ENCODE results near the gene PIERCE2. TPM values are rescaled to one million over a fixed set of nuclear protein-coding genes. Genes with fewer than 3 reads are reported as not detected.

The PIERCE2 gene, protein sequence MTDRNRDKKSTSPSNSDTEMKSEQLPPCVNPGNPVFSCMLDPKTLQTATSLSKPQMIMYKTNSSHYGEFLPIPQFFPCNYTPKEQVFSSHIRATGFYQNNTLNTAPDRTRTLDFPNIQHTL
- 1.7 and 1.8 TPM in 2 replicates for total RNA-seq

DNA sequence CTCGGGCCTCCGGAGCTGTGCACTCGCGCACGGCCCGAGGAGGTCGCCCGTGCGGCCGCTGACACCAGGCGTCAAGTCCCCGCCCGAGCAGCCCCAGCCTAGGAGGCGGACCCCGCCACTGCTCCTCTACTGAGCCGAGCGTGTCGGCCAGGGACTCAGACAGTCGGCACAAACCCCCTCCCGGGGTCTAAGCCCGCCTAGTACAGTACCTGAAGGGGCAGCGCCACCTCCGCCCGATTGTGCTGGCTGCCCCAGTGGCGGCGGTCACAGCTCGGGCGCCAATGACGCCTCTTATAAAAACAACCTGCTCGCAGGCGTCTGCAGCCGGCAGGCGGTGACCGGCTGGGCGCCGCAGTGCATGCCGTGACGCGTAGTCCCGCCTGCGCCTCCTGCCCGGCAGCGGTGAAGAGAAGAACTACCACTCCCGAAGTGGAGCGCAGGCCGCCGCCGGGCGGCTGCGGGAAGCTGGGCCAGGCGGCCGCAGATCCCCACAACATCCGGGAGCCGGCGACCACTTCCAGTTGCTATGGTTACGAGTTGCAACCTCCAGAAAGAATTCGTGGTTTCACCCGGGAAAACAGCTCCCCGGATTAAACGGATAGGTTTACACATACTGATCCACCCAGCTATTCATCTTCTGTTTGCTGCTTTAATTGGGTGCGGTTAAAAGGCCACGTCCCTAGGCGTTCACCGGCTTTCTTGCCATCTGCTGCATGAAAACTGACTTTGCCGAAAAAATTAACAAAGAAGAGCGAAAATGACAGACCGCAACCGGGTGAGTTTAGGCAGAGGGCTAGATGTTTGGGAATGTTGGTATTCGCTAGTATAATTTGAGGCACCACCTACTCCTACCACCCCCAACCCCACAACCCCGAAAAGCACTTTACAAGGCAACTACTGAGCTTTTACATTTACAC lies at the start of gene PIERCE2, which contains the start of gene CCPG1:
PIERCE2 (plus strand) TSS at position 484 of the 917 bp plus-strand sequence; CDS start at position 758, 274 bp downstream.
CCPG1 (minus strand) TSS at position 348 of the 917 bp plus-strand sequence. CDS start 18,935 bp downstream, outside the sequence.

Other genes with a start within 250 kb of the PIERCE2 start
- gene RSL24D1, start 211.6 kb upstream of the PIERCE2 start, total RNA-seq = 106 and 121 TPM in 2 replicates
- gene RAB27A, start 118.7 kb upstream of the PIERCE2 start, total RNA-seq = 9.0 and 10.5 TPM in 2 replicates
- gene PIGBOS1, start 89.4 kb upstream of the PIERCE2 start, total RNA-seq = 6.1 and 7.4 TPM in 2 replicates
- 9.8 and 10.5 TPM in 2 replicates for gene PIGB, start 89.3 kb upstream of the PIERCE2 start, total RNA-seq
- gene CCPG1, start 136 bp upstream of the PIERCE2 start, total RNA-seq = 60.7 and 116 TPM in 2 replicates
- gene DNAAF4, start 99.7 kb downstream of the PIERCE2 start, total RNA-seq = 0.92 and 1.3 TPM in 2 replicates
- 6.8 and 8.6 TPM in 2 replicates for gene PYGO1, start 179.8 kb downstream of the PIERCE2 start, total RNA-seq

Data from smooth muscle cell of bladder (primary cell).